GM18499 (cell line): Measurements from ENCODE around the gene FAM20A.
"Not testable (repeated sequence)": the region's sequence is repeated elsewhere in the genome, so short reads cannot be mapped to it uniquely, and the experiment has no call there.

ENCODE experiments used
- ATAC-seq: cut with Tn5 transposase; IDR thresholded peaks from one replicate; pipeline ENCODE4 v1.9.1; 2021; ENCODE audit warnings: moderate number of reproducible peaks; ENCODE audit not compliant: insufficient read depth, unreplicated experiment

Gene FAM20A

GRCh38 chr17:68507576-68507975 lies 93.6 kb downstream of the FAM20A start:
- no peak for ATAC-seq

- no peak for ATAC-seq
Measured at GRCh38 chr17:68505951-68506350, 95.2 kb downstream of the FAM20A start.

- ATAC-seq = no peak
Measured at GRCh38 chr17:68501074-68501473, 100.1 kb downstream of the FAM20A start.

- ATAC-seq = no peak
Measured at GRCh38 chr17:68499587-68499986, 101.6 kb downstream of the FAM20A start.

- ATAC-seq = peak; percentile 4
Measured at GRCh38 chr17:68498479-68499326, 102.5 kb downstream of the FAM20A start.

GRCh38 chr17:68497885-68498319 lies 103.3 kb downstream of the FAM20A start:
- peak; percentile 94 for ATAC-seq

GRCh38 chr17:68495081-68495480 lies 106.1 kb downstream of the FAM20A start:
- ATAC-seq = no peak

GRCh38 chr17:68492394-68493054 lies 108.6 kb downstream of the FAM20A start:
- ATAC-seq = not testable (repeated sequence)

GRCh38 chr17:68491381-68492231 lies 109.6 kb downstream of the FAM20A start:
- ATAC-seq = no peak

GRCh38 chr17:68489919-68490318 lies 111.2 kb downstream of the FAM20A start:
- ATAC-seq = no peak
